Measurements from ENCODE around the gene STX2.
"Not testable (repeated sequence)": the region's sequence is repeated elsewhere in the genome, so short reads cannot be mapped to it uniquely, and the experiment has no call there.

Gene STX2

DNA sequence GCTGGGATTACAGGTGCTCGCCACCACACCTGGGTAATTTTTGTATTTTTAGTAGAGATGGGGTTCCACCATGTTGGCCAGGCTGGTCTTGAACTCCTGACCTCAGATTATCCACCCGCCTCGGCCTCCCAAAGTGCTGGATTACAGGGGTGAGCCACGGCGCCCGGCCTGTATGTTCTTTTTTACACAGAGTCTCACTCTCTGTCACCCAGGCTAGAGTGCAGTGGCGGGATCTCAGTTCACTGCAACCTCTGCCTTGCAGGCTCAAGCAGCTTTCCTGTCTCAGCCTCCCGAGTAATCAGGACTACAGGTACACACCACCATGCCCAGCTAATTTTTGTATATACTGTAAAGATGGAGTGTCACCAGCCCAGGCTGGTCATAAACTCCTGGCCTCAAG lies 23.7 kb upstream of the STX2 start:
- H3K27ac ChIP-seq (ENCODE audit: low read length); H3K4me1 ChIP-seq (ENCODE audit: control insufficient read depth, low read depth, low read length); H3K4me3 ChIP-seq (ENCODE audit: low read length); H3K9me3 ChIP-seq (ENCODE audit: control insufficient read depth, low read depth, low read length); H3K9ac ChIP-seq (ENCODE audit: low read length); H3K27me3 ChIP-seq (ENCODE audit: control insufficient read depth, insufficient read depth, low read length); H3K36me3 ChIP-seq (ENCODE audit: control insufficient read depth, low read depth, low read length): not testable (repeated sequence)

GRCh38 chr12:130862161-130862560 lies 23.1 kb upstream of the STX2 start:
- H3K27me3 ChIP-seq (ENCODE audit: control insufficient read depth, insufficient read depth, low read length): no peaks in the 10 kb centered on the region
- no peak overlapping the region for H3K4me3 ChIP-seq (ENCODE audit: low read length)
- H3K27ac ChIP-seq (ENCODE audit: low read length): no peak overlapping the region

GRCh38 chr12:130860311-130860710 lies 21.3 kb upstream of the STX2 start:
- no peak overlapping the region for H3K27ac ChIP-seq (ENCODE audit: low read length)
- no peaks in the 10 kb centered on the region for H3K4me1 ChIP-seq (ENCODE audit: control insufficient read depth, low read depth, low read length)
- peaks cover 3% of the 10 kb centered on the region for H3K9me3 ChIP-seq (ENCODE audit: control insufficient read depth, low read depth, low read length)

More at GRCh38 chr12:130862161-130862560, 23.1 kb upstream of the STX2 start:
- Histone ChIP-seq H3K36me3 (ENCODE audit: control insufficient read depth, low read depth, low read length) (no peaks in the 10 kb centered on the region), H3K9ac (ENCODE audit: low read length) (no peak overlapping the region), H3K9me3 (ENCODE audit: control insufficient read depth, low read depth, low read length) (no peaks in the 10 kb centered on the region), H3K4me1 (ENCODE audit: control insufficient read depth, low read depth, low read length) (no peaks in the 10 kb centered on the region)

GRCh38 chr12:130859161-130859560 lies 20.1 kb upstream of the STX2 start:
- Histone ChIP-seq H3K9ac (ENCODE audit: low read length) (no peak overlapping the region), H3K27me3 (ENCODE audit: control insufficient read depth, insufficient read depth, low read length) (no peaks in the 10 kb centered on the region), H3K4me1 (ENCODE audit: control insufficient read depth, low read depth, low read length) (peaks cover 6% of the 10 kb centered on the region), H3K4me3 (ENCODE audit: low read length) (no peak overlapping the region), H3K27ac (ENCODE audit: low read length) (no peak overlapping the region), H3K9me3 (ENCODE audit: control insufficient read depth, low read depth, low read length) (peaks cover 3% of the 10 kb centered on the region), H3K36me3 (ENCODE audit: control insufficient read depth, low read depth, low read length) (no peaks in the 10 kb centered on the region)

More at GRCh38 chr12:130860311-130860710, 21.3 kb upstream of the STX2 start:
- H3K9ac ChIP-seq (ENCODE audit: low read length): no peak overlapping the region
- no peaks in the 10 kb centered on the region for H3K36me3 ChIP-seq (ENCODE audit: control insufficient read depth, low read depth, low read length)
- H3K4me3 ChIP-seq (ENCODE audit: low read length): no peak overlapping the region
- no peaks in the 10 kb centered on the region for H3K27me3 ChIP-seq (ENCODE audit: control insufficient read depth, insufficient read depth, low read length)

- peaks cover 11% of the 10 kb centered on the region for H3K4me1 ChIP-seq (ENCODE audit: control insufficient read depth, low read depth, low read length)
- no peak overlapping the region for H3K9ac ChIP-seq (ENCODE audit: low read length)
- no peak overlapping the region for H3K4me3 ChIP-seq (ENCODE audit: low read length)
- H3K27ac ChIP-seq (ENCODE audit: low read length): no peak overlapping the region
- H3K36me3 ChIP-seq (ENCODE audit: control insufficient read depth, low read depth, low read length): no peaks in the 10 kb centered on the region
- peaks cover 3% of the 10 kb centered on the region for H3K9me3 ChIP-seq (ENCODE audit: control insufficient read depth, low read depth, low read length)
- H3K27me3 ChIP-seq (ENCODE audit: control insufficient read depth, insufficient read depth, low read length): no peaks in the 10 kb centered on the region
Measured at GRCh38 chr12:130858084-130858483, 19.0 kb upstream of the STX2 start.

DNA sequence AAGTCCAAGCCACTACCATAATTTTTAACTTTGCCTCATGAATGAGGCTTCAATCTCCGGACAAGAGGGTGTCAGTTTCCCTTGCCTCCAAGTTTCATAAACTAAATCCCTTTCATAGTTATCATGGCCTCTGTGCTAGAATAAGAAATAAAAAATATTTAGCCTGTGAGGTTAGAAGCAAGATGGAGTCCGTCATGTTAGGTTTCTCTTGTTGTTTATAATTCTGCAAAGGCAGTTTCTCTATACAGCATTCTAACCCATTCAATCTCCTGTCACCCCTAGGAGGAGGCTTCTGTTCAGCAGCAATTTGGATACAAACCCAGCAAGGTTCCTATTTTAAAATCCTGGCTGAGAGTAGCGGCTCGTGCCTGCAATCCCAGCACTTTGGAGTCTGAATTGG lies 17.0 kb upstream of the STX2 start:
- H3K27ac ChIP-seq (ENCODE audit: low read length): no peak overlapping the region
- no peak overlapping the region for H3K4me3 ChIP-seq (ENCODE audit: low read length)
- H3K36me3 ChIP-seq (ENCODE audit: control insufficient read depth, low read depth, low read length): no peaks in the 10 kb centered on the region
- peaks cover 18% of the 10 kb centered on the region for H3K4me1 ChIP-seq (ENCODE audit: control insufficient read depth, low read depth, low read length)
- no peak overlapping the region for H3K9ac ChIP-seq (ENCODE audit: low read length)
- peaks cover 3% of the 10 kb centered on the region for H3K9me3 ChIP-seq (ENCODE audit: control insufficient read depth, low read depth, low read length)
- H3K27me3 ChIP-seq (ENCODE audit: control insufficient read depth, insufficient read depth, low read length): no peaks in the 10 kb centered on the region

DNA sequence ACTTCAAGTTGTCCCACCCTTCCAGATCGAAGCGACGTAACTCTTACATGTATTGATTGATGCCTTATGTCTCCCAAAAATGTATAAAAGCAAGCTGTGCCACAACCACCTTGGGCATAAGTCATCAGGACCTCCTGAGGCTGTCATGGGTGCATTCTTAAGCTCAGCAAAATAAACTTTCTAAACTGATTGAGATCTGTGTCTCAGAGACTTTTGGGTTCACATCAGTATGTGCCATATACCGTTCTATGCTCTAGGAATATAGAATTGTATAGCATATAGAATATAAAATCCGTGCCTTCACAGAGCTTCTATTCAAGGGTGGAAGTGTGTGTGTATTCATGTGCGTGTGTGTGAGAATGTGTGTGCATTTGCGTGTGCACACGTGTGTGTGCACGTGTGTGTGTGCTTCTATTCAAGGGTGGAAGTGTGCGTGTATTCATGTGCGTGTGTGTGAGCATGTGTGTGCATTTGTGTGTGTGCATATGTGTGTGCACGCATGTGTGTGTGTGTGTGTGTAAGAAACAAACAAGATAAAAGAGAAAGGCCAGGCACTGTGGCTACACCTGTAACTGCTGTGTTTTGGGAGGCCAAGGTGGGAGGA lies 11.5 kb upstream of the STX2 start:
- Histone ChIP-seq H3K9me3 (ENCODE audit: control insufficient read depth, low read depth, low read length) (no peaks in the 10 kb centered on the region), H3K4me1 (ENCODE audit: control insufficient read depth, low read depth, low read length) (peaks cover 32% of the 10 kb centered on the region), H3K9ac (ENCODE audit: low read length) (peak overlapping the region; percentile 44), H3K36me3 (ENCODE audit: control insufficient read depth, low read depth, low read length) (no peaks in the 10 kb centered on the region), H3K27me3 (ENCODE audit: control insufficient read depth, insufficient read depth, low read length) (no peaks in the 10 kb centered on the region), H3K27ac (ENCODE audit: low read length) (peak overlapping the region; percentile 62), H3K4me3 (ENCODE audit: low read length) (peak overlapping the region; percentile 27)

DNA sequence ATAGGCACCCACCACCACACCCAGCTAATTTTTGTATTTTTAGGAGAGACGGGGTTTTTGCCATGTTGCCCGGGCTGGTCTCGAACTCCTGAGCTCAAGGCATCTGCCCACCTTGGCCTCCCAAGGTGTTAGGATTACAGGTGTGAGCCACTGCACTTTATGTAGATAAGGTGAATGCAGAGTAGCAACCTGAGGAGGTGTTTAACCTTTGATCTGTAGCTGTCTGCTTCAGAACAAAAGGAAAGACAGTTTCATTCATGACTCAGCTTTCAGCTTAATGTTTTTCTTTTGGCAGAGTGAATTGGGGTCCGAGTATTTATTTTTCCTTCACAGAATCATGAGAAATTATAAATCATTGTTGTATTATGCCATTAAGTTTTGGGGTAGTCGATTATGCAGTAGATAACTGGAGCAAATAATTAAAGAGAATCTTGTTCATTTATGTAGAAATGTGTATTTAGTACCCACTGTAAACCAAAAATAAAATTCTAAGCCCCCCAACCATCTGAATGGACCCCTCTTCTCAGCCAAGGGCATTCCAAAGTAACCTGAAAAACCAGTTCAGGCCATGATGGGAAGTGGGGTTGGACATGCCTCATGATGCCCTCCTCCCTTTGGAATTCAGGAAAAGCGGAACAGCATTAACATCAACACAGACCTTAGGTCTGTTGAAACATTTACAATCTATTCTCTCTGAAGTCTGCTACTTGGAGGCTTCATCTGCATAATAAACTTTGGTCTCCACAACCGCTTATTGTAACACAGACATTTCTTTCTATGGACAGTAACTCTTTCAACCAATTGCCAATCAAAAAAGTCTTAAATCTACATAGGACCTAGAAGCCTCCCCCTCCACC lies 10.7 kb upstream of the STX2 start:
- Histone ChIP-seq H3K36me3 (ENCODE audit: control insufficient read depth, low read depth, low read length) (no peaks in the 10 kb centered on the region), H3K9me3 (ENCODE audit: control insufficient read depth, low read depth, low read length) (no peaks in the 10 kb centered on the region), H3K27ac (ENCODE audit: low read length) (peak overlapping the region; percentile 62), H3K27me3 (ENCODE audit: control insufficient read depth, insufficient read depth, low read length) (no peaks in the 10 kb centered on the region), H3K9ac (ENCODE audit: low read length) (peak overlapping the region; percentile 44), H3K4me1 (ENCODE audit: control insufficient read depth, low read depth, low read length) (peaks cover 32% of the 10 kb centered on the region), H3K4me3 (ENCODE audit: low read length) (peak overlapping the region; percentile 27)

GRCh38 chr12:130848785-130849305 lies 9.8 kb upstream of the STX2 start:
- not testable (repeated sequence) for H3K27ac ChIP-seq (ENCODE audit: low read length)

GRCh38 chr12:130848105-130848504 lies 9.1 kb upstream of the STX2 start:
- not testable (repeated sequence) for H3K4me3 ChIP-seq (ENCODE audit: low read length); H3K27ac ChIP-seq (ENCODE audit: low read length); H3K36me3 ChIP-seq (ENCODE audit: control insufficient read depth, low read depth, low read length); H3K27me3 ChIP-seq (ENCODE audit: control insufficient read depth, insufficient read depth, low read length); H3K9ac ChIP-seq (ENCODE audit: low read length); H3K9me3 ChIP-seq (ENCODE audit: control insufficient read depth, low read depth, low read length)
- H3K4me1 ChIP-seq (ENCODE audit: control insufficient read depth, low read depth, low read length): peaks cover 21% of the 10 kb centered on the region

More at GRCh38 chr12:130848785-130849305, 9.8 kb upstream of the STX2 start:
- not testable (repeated sequence) for H3K9me3 ChIP-seq (ENCODE audit: control insufficient read depth, low read depth, low read length); H3K27me3 ChIP-seq (ENCODE audit: control insufficient read depth, insufficient read depth, low read length); H3K4me3 ChIP-seq (ENCODE audit: low read length); H3K9ac ChIP-seq (ENCODE audit: low read length); H3K36me3 ChIP-seq (ENCODE audit: control insufficient read depth, low read depth, low read length)
- H3K4me1 ChIP-seq (ENCODE audit: control insufficient read depth, low read depth, low read length): peaks cover 23% of the 10 kb centered on the region

- no peaks in the 10 kb centered on the region for H3K9me3 ChIP-seq (ENCODE audit: control insufficient read depth, low read depth, low read length)
- peaks cover 14% of the 10 kb centered on the region for H3K4me1 ChIP-seq (ENCODE audit: control insufficient read depth, low read depth, low read length)
- no peaks in the 10 kb centered on the region for H3K27me3 ChIP-seq (ENCODE audit: control insufficient read depth, insufficient read depth, low read length)
- no peak overlapping the region for H3K4me3 ChIP-seq (ENCODE audit: low read length)
- H3K36me3 ChIP-seq (ENCODE audit: control insufficient read depth, low read depth, low read length): no peaks in the 10 kb centered on the region
- H3K9ac ChIP-seq (ENCODE audit: low read length): no peak overlapping the region
- no peak overlapping the region for H3K27ac ChIP-seq (ENCODE audit: low read length)
Measured at GRCh38 chr12:130847112-130847511, 8.1 kb upstream of the STX2 start.
